Suprapubic skin (tissue), 4 donors: ENCODE results near the gene DDOST.

Experiments used
- CTCF ChIP-seq, 2 donors: fragments of 200-600 bp in 1 of 2; fragments of 450-650 bp in 1 of 2; sonication (generic) in 1 of 2; IDR thresholded peaks; one replicate each; pipeline ENCODE4 v1.5.1; 2016 to 2019; ENCODE audit warnings: antibody characterized with exemption in 2 of 2, mild to moderate bottlenecking in 1 of 2, moderate library complexity in 1 of 2
- POLR2A ChIP-seq, 2 donors: fragments of 450-650 bp; IDR thresholded peaks; one replicate each; pipeline ENCODE4 v1.6.1; 2017; ENCODE audit warnings: antibody characterized with exemption in 2 of 2, mild to moderate bottlenecking in 2 of 2, moderate library complexity in 2 of 2
- POLR2AphosphoS5 ChIP-seq, 3 donors: sonication (generic); formaldehyde crosslinking; IDR thresholded peaks; one replicate each; pipeline ENCODE4 v1.6.1; 2017; ENCODE audit warnings: antibody characterized with exemption in 3 of 3

GRCh38 chr1:20636785-20637347 lies 24.3 kb downstream of the DDOST start:
- TF ChIP-seq CTCF (IDR thresholded peaks at IDR 0.05), result no peak
- TF ChIP-seq POLR2AphosphoS5 (IDR thresholded peaks at IDR 0.05), result no peak
- no peak for TF ChIP-seq POLR2A (IDR thresholded peaks at IDR 0.05)
